DMS 273 (cell line): ENCODE data around the gene CHRD.

Experiments
- DNase-seq: peaks from one replicate; lab custom pipeline; 2025; ENCODE audit not compliant: unreplicated experiment; lab: John Stamatoyannopoulos, UW

The CHRD gene

DNA sequence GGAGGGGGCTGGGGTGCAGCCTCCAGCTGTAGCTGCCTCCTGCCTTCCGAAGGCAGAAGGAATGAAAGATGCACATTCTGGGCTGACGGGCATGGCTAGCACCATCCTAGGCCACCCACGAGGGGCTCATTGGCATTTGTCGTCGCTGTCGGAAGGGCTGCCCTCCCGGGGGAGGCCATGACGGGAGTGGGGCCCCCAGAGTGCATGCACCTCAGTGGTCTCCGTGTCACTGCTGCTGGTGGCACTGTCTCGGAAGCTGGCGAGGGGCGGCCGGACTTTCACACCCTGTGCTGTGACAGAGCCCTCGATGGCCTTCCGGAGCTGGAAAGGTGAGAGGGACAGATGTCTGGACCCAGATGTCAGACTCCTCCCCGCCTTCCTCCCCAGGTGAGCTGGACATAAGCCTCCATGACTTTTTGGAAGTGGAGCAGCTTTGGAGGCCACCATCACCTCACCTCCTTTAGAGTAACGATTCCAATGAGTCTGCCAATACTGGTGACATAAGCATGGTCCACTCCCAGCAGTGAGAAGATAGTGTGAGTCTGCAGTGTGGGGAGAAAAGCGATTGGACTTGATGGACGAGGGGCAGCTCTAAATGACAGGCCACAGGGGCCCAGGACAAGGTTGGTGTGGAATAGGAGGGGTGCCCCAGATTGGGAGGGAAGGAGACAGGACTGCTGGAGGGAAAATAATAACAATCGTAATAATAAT, 33.2 kb upstream of the CHRD start:
- no peak for DNase-seq

DNA sequence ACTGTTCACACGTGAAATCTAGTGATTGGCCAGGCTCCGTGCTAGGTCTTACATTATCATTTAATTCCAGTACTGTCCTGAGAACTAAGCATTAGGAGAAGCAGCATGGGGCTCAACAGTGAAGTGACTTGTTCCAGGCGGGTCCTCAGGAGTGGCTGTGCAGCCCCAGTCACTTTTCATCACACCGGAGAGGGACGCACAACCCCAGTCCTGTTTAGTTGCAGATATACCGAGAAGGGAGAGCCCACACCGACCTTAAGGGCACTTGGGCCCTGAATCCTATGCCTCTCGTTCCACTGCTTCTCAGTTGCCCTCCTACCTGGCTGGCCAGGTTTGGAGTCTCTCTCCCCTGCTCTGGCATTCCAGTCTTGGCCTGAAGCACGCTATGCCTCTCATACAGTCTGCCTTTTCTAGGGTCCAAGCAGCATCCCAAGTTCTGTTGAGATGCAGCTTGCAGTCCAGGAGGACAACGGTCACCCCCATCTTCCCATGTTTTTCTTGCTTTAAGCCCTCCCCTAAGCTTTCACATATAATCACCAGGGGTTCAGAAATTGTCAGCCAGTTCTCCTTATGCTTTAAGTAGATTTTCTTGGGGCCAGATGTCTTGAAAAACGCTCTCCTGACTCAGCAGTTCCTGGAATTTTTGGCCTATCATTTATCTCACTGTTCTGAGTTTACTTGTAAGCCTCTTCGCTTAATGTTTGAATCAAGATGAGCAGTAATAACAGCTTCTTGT, 32.4 kb upstream of the CHRD start:
- no peak for DNase-seq

DNA sequence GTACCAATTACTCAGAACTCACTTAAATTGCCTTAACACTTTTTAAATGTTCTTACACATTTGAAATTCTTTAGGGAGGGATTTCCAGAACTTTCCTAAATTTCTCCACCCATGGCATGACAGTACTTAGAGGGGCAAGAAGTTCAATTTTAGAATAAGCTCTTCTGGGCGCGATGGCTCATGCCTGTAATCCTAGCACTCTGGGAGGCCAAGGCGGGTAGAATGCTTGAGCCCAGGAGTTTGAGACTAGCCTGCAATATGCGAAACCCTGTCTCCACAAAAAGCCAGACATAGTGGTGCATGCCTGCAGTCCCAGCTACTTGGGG, 31.8 kb upstream of the CHRD start:
- no peak for DNase-seq

DNA sequence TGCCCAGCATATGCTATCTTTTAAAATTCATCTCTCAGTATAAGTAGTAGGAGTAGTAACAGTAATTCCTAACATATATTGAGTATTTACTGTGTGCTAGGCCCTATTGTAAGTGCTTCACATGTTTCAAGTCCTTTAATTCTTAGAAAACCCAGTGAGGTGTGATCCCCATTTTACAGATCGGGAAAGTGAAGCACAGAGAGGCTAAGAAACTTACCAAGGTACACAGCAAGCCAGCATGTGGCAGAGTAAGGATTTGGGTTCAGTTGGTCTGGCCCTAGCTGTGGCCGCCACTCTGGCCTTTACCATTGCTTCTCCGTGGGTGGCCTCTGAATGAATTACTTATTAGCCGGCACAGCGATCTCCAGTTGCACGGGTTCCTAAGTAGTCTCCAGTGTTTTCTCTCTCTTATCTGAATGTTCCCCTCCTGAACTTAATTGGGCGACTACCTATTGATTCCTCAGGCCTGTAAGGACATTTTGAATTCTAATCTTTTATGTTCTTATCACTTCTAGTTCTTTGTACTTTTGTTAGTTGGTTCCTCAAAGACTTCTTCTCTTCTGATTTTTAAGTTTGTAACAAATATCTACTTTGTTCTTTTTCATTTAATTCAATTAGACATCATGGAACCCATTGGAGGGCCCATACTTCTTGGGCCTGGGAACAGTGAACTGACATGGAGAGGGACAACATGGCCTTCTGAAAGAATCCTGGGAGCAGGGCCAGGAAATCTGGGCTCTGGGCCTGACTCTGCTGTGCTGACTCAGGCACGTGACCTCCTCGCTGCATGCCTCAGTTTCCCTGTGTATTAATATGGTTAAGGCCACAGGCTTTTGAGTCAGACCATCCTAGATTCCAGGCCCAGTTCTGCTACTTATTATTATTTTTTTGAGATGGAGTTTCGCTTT, 30.0 kb upstream of the CHRD start:
- DNase-seq = no peak

DNA sequence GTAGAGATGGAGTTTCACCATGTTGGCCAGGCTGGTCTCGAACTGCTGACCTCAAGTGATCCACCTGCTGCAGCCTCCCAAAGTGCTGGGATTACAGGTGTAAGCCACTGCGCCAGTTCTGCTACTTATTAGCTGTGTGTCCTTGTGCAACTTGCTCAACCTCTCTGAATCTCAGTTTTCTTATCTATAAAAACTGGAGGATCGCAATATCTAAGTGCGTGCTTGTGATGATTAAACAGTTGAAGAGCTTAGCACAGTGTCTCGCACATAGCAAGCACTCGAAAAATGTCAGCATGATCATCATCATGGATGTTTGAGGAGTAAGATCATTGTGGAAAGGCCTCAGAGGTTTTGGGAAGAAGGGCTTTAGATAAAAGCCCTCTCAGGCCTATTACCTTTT, 29.2 kb upstream of the CHRD start:
- DNase-seq = no peak

DNA sequence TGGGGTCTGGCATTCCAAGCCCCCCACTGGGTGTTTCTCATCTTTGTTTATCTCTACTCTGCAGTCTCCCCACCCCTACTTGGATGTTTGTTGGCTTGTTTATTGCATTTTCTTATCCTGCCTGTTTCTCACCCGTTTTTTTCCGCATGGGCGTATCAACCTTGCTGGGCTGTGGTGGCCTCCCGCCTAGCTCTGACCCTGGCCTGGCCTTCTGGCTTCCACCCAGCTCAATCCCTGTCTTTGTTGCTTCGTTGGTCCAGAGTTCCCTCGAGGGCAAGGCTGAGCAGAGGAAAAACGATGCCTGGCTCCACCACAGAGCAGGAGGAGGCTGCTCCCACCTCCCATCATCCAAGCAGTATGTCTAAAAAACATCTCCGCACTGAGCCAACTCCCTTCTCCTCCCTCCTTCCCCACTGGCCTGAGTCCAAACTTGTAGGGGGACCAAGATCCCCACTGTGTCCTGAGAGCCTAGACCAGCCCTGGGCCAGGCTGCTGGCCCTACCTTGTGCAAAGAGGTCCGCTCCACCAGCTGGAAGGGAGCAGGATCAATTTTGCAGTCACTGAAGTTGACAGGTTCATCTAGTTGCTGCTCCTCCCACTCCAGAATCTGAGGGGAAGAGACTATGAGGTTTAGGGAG, 28.2 kb upstream of the CHRD start:
- no peak for DNase-seq

DNA sequence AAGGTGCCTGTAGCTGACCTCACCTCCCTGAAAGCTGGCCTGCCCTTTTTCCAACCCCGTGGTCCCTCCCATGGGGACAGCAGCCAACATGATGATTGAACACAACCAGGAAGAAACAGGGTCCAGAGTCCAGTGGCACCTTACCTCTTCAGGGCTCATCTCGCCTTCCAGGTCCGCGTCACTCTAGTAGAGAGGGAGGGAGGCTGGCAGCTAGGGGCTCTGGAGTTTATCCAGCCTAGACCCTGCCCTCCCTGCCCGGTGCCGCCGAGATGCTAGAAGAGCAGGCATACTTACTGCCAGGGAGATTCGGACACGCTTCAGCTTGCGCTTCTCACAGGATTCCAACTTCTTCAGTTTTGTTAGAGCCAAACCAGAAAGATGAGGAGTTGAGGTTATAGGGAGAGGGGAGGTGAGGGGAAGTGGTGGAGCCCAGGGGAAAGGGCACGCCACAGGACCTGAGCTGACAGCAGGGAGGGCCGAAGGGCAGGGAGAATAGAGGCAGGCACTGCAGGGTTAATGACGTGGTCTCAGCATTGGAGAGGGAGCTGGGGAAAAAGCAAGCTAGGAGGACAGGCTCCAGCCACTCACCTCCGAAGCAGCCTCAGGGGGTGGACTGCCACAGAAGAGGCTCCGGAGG, 27.6 kb upstream of the CHRD start:
- no peak for DNase-seq

DNA sequence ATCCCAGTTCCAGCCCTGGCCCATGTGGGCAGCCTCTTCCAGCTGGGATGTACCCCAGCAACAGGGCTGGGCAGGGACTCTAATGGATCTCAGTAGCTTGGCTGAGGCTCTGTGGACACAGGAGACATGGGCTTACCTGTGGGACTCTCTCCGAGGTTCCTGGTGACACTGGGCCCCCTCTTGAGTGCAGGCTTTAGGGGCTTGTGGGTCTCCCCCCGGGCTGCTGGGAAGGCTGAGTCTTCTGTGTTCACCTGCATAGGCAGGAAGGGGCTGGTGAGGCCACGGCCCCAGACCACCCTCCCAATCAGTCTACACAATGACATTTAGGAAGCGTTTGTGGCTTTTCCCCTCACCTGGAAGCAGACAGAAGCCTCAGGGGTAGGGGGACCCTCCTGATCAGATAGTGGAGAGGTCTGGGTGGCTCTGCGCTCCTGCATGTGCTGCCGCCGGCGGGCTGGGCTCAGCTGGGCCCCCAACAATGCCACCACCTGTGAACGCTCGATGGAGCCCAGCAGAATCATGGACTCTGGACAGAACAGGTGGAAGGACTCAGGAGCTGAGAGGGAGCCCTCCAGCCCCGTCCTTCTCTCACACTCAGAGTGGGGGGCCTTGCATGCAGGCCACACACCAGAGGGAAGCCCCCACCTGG, 26.8 kb upstream of the CHRD start:
- no peak for DNase-seq

DNA sequence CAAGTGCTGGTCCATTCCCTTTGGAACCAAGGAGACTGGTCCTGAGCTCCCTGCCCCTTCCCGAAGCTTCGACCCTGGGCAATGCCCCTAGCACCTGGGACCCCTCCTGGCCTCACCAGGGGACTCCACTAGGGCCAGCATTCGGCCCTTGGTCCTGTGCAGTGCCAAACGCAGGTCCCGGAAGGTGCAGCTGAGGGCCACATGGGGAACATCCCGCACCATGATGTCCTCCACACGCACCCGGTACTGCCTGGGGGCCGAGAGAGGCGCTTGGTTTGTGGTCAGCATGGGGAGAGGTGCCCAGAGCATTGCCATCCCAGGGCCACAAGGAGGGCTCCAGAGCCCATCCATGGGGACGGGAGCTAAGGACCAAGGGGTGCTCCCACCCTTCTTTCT, 26.3 kb upstream of the CHRD start:
- DNase-seq = no peak

DNA sequence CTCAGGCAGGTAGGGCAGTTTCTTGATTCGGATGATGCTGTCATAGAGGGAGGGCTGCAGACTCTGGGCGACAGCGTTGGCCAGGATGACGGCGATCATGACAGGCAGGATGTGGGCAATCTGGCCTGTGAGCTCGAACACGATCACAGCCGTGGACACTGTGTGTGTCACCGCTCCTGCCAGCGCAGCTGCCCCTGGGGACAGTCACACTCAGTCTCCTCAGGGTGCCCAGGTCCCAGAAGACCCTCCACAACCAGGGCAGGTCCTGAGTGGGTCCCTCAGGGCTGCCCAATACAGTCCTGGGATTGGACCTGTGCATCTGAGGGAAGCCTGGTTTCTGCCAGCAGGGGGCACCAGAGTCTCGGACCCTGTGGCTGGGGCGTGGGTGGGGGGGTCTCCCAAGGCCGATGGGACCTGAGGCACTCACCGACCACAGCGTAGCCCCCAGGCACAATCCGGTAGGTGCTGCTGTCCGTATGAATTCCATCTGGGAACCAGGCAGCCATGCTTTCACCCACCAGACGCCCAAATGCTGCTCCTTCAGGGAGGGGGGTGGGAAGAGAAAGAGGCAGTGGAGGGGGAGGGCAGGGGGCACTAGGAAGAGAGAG, 25.6 kb upstream of the CHRD start:
- peak; percentile 78 for DNase-seq

DNA sequence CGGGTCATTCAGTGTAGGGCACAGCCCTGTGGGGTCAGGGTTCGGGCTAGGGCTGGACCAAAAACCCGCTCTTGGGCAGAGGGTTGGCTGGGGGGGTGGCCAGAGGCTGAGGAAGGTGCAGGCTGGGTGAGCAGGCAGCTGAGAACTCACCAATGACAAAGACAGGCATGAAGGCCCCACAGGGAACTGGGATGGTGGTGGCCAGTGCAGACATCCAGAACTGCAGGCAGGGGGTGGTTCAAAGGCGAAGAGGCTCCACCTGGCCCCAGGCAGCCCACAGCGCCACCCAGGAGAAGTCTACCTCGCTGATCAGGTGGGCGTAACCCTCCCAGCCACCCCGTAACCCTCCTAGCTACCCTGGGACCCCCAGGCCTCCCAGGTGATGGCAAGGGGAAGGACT, 25.1 kb upstream of the CHRD start:
- no peak for DNase-seq

DNA sequence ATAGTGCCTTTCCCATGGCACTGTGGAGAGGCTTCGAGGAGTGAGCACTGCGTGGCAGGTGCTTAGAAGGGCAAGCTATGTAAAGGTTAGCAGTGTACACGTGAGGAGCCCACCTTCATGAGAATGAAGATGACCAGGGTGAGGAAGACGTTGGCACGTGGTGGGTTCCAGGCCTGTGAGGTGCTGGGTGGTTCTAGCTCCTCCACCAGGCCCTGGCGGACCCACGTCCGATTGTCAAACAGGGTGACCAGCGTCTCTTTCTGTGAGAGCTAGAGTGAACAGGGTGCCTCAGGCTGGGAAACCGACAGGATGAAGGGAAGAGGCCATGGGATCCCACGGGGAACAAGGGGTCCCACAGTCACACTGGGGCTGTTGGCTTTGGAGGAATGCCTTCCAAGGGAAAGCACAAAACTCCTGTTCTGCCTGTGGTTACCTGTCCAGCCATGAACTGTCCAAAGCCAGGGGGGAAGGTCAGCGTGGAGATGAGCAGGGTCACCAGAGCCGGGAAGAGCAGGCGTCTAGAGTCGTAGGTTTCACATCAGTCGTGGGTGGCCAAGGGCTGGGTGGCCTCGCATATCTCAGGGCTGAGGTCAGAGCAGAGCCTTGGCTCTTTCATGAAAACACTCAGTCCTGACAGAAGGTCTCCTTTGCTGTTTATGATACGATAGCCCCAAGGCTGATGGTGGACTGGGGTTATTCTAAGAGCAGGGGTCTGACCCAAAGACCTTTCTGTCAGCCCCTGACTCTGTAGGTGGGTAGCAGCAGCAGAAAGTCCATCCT, 24.4 kb upstream of the CHRD start:
- no peak for DNase-seq

DNA sequence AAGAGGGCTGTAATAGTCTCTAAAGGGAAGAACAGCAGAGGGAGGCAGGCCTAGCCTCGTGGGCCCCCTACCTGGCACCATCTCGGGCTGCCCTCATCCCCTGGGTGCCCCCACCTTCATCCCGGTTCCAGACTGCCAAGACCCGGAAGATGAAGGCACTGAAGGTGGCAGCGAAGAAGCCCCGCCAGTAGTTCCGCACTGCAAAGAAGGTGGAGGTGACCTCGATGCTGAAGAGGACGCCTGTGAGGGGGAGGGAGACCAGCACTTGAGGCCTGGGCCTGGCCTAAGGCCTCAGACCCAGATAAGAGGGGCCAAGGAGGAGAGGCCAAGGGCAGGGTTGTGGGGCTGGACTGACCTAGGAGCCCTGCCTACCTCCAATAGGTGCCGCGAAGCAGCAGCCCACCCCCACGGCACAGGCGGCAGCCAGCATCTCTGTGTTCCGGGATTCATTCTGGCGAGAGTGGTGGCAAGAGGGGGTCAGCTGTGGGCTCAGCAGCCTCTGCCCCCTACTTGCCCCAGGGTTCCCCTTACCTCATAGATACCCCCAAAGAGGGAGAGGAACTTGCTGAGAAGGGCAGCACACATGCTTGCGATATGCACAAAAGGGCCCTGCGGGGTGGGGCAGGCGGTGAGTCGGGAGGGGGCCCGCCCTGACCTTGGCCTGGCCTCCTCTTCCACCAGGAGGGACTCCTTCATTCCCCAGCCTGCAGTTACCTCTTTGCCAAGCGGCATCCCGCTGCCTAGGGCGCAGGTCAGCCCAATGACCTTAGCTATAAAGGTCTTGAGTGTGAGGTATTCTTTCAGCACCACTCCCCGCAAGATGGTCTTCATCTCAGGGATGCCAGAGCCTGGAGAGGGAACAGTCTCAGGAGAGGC, 22.4 kb upstream of the CHRD start:
- no peak for DNase-seq

DNA sequence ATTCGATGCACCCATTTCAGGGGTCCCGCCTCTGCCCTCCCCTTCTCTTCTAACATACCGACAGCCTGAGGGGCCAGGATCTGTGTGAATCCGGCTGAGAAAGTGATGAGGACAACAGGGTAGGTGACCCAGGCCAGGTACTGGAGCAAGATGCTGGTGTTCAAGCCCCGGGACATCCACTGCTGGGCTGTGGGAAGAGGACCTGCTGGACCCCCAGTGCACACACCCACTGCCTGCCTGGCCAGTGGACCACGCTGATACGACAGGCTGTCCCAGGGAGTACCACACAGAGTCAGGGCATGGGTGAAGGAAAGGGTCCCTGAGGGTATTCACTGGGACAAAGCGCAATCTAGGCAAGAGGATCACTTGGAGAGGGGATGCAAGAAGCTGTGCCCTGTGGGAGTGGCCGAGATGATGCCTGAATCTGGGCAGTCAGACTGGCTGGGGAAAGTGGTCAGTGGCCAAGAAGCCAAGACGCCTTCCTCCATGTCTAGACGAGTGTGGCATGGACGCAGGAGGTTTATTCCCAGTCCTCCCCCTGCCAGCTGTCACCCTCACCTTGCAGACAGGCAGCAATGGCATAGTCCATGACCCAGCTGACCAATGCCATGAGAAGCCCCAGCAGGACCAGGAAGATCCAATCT, 21.6 kb upstream of the CHRD start:
- no peak for DNase-seq

DNA sequence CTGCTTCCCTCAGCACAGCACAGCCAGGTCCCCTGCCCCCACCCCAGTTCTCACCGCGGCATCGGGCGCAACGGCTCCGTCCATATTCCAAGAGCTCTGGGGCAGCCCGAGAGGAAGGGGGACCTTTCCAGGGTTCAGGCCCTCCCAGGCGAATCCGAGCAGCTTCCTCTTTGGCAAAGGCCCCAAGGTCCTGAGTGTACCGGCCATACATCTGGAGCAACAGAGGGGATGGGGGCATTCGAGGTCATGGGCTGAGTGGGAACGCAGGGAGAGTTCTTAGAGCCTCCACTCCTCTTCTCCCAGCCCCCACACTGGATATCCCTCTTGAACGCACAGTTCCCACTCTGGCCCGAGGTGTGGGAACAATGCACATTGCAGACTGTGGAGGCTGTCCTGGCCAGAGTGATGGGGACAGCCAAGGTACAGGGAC, 20.9 kb upstream of the CHRD start:
- DNase-seq = no peak

DNA sequence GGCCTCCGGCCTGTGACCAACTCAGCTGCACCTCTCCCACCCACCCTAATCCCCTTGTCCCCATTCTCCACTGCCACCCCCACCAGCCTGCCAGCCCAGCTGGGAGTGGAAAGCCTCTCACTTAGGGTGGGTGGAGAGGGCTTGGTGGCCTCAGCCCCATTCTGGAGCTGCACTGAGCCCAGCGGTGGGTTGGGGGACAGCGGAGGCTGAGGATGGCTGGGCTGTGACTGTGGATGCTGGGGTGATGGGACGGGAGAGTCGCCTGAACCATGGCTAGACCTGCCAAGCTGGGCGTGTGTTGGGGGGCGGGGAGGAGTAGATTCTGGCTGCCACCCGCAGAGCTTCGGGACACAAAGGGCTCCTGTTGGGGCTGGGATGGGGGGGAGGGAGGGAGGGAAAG, 20.2 kb upstream of the CHRD start:
- DNase-seq = no peak

DNA sequence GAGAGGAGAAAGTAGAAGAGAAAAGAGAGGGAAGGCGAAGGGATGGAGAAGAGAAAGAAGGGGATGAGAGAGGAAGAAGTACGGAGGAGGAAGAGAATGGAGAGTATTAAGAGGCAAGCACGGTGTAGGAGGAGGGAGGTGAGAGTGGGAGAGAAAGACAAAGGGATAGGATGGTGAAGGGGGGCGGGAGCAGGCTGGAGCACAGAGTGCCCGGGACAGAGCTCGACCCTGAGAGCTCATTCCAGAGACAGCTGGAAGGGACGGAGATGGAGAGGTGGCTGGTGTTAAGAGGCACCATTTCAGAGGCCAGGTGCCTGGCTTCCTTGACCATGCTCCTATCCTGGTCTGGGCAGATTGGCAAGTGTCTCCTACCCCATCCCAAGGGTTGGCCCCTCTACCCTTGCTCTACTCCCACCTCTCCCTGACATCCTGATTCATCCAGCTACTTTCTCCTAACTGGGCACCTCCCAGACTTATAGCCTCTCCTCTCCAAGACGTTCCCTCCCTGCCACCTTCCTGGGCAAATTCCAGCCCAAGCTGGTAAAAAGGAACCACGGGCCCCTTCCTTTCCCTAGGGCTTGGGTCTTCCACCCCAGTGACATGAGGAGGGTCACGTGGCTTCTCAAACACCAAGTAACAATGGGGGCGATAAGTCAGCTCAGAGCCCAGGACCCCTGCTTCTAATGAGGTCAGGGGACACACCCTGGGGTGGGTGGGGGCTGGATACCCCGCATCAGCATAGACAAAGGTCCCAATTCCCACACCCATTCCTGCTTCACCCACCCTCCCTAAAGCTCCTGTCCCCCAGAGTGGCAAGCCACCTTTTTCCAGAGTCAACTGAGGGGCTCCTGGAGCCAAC, 19.6 kb upstream of the CHRD start:
- no peak for DNase-seq
